GM10248 (cell line): ENCODE measurements around the gene PLXNA2.

Source experiments
- CTCF ChIA-PET: fragments of 300-600 bp; sonication (Branson Sonifier 250); formaldehyde crosslinking; extraction: SDS; loops from one replicate; lab custom pipeline; 2021; ENCODE audit warnings: antibody characterized with exemption; lab: Yijun Ruan, JAX
- POLR2A ChIA-PET: fragments of 350-650 bp; sonication (Branson Sonifier 250); formaldehyde crosslinking; extraction: SDS; loops from one replicate; lab custom pipeline; 2020; ENCODE audit warnings: antibody characterized with exemption; lab: Yijun Ruan, JAX
- DNase-seq: peaks from one replicate; pipeline ENCODE4 v3.0.0; 2012; ENCODE audit errors: extremely low spot score
- CTCF ChIP-seq: IDR thresholded peaks from 2 replicates; pipeline ENCODE4 v1.5.1; 2012; ENCODE audit warnings: mild to moderate bottlenecking, low read depth; ENCODE audit errors: extremely low read depth, missing control alignments, control extremely low read depth

PLXNA2 gene

GRCh38 chr1:208243967-208244916 is at the start of gene PLXNA2:
Gene PLXNA2 (minus strand): TSS chr1:208244384. CDS start chr1:208217922, 26,462 bp downstream.
- peak; percentile 57 for DNase-seq
- TF ChIP-seq CTCF, result no peak
- CTCF ChIA-PET, result interaction anchor here (0.7 to 11.6 kb wide), 51 partner anchors 10 to 1003 kb away, joined by 3 to 189 read pairs (median 5); no protein-coding TSS in a partner anchor
- POLR2A ChIA-PET, result no interaction called here

GRCh38 chr1:208292908-208293307 is 48.7 kb upstream of the PLXNA2 start:
- ChIA-PET CTCF (no interaction called here), POLR2A (no interaction called here)
- no peak for TF ChIP-seq CTCF
- DNase-seq, result no peak

GRCh38 chr1:208291923-208292711 is 47.9 kb upstream of the PLXNA2 start:
- ChIA-PET CTCF (no interaction called here), POLR2A (no interaction called here)
- no peak for DNase-seq
- TF ChIP-seq CTCF, result no peak

- ChIA-PET POLR2A (no interaction called here), CTCF (interaction anchor here (0.6 to 2.6 kb wide), 2 partner anchors 9 to 46 kb away, joined by 3 to 10 read pairs; partner anchors contain the start of gene PLXNA2)
- TF ChIP-seq CTCF, result no peak
- no peak for DNase-seq
These were observed 46.9 kb upstream of the PLXNA2 start for GRCh38 chr1:208291129-208291528.

- CTCF ChIA-PET, result interaction anchor here (1.0 to 2.6 kb wide), 4 partner anchors 15 to 959 kb away, joined by 3 to 10 read pairs (median 3); partner anchors contain the start of gene PLXNA2
- DNase-seq, result no peak
- POLR2A ChIA-PET, result no interaction called here
- TF ChIP-seq CTCF, result no peak
These were observed 45.5 kb upstream of the PLXNA2 start for GRCh38 chr1:208289716-208290115.

- ChIA-PET POLR2A (no interaction called here), CTCF (interaction anchor here (1.1 to 1.6 kb wide), 2 partner anchors 18 to 267 kb away, joined by 3 read pairs; no protein-coding TSS in a partner anchor)
- no peak for DNase-seq
- TF ChIP-seq CTCF, result no peak
These were observed 44.3 kb upstream of the PLXNA2 start for GRCh38 chr1:208288495-208288894.
